Trophoblast cell (in vitro differentiated cells and primary cell): ENCODE results near the gene SPTLC3.

Source experiments
- DNase-seq, 2 donors: peaks; one replicate each; pipeline ENCODE4 v3.0.0-alpha.2; 2016
- H2AFZ ChIP-seq: 2 replicates; pipeline ENCODE4 v1.6.1; 2013; ENCODE audit warnings: low read length, moderate library complexity, mild to moderate bottlenecking; ENCODE audit not compliant: insufficient read depth, poor library complexity
- H2AK5ac ChIP-seq: 2 replicates; pipeline ENCODE4 v1.6.1; 2013; ENCODE audit warnings: mild to moderate bottlenecking, low read length
- H2BK120ac ChIP-seq: 2 replicates; pipeline ENCODE4 v1.6.1; 2013; ENCODE audit warnings: low read length, mild to moderate bottlenecking, moderate library complexity; ENCODE audit not compliant: insufficient read depth, poor library complexity
- H2BK12ac ChIP-seq: 2 replicates; pipeline ENCODE4 v1.6.1; 2013; ENCODE audit warnings: mild to moderate bottlenecking, low read length, moderate library complexity
- H2BK5ac ChIP-seq: 2 replicates; pipeline ENCODE4 v1.6.1; 2013; ENCODE audit warnings: low read length, low read depth, moderate library complexity, mild to moderate bottlenecking; ENCODE audit not compliant: poor library complexity
- H3K14ac ChIP-seq: 2 replicates; pipeline ENCODE4 v1.6.1; 2013; ENCODE audit warnings: mild to moderate bottlenecking, low read length
- H3K18ac ChIP-seq: 2 replicates; pipeline ENCODE4 v1.6.1; 2013; ENCODE audit warnings: mild to moderate bottlenecking, low read length
- H3K23ac ChIP-seq: 2 replicates; pipeline ENCODE4 v1.6.1; 2013; ENCODE audit warnings: low read length
- H3K27ac ChIP-seq: 2 replicates; pipeline ENCODE4 v1.5.1; 2013; ENCODE audit warnings: low read depth, mild to moderate bottlenecking, inconsistent platforms, low read length, moderate library complexity
- H3K27me3 ChIP-seq: 2 replicates; pipeline ENCODE4 v1.6.1; 2013; ENCODE audit warnings: inconsistent platforms, mild to moderate bottlenecking, low read length, moderate library complexity; ENCODE audit not compliant: insufficient read depth
- H3K36me3 ChIP-seq, 2 experiments: 1 replicate in 1 of 2; 2 replicates in 1 of 2; pipeline ENCODE4 v1.6.1; 2013; ENCODE audit warnings: low read length in 2 of 2, mild to moderate bottlenecking in 2 of 2, moderate library complexity in 1 of 2; ENCODE audit not compliant: insufficient read depth in 2 of 2, control insufficient read depth in 1 of 2
- H3K4ac ChIP-seq: 2 replicates; pipeline ENCODE4 v1.6.1; 2013; ENCODE audit warnings: low read depth, mild to moderate bottlenecking, low read length, moderate library complexity
- H3K4me1 ChIP-seq, 2 experiments: 1 replicate in 1 of 2; 2 replicates in 1 of 2; pipeline ENCODE4 v1.6.1; 2013; ENCODE audit warnings: low read length in 2 of 2, mild to moderate bottlenecking in 2 of 2, moderate library complexity in 1 of 2; ENCODE audit not compliant: insufficient read depth in 2 of 2, control insufficient read depth in 1 of 2
- H3K4me2 ChIP-seq: 2 replicates; pipeline ENCODE4 v1.6.1; 2013; ENCODE audit warnings: inconsistent platforms, mild to moderate bottlenecking, low read length, moderate library complexity
- H3K4me3 ChIP-seq: 2 replicates; pipeline ENCODE4 v1.5.1; 2013; ENCODE audit warnings: mild to moderate bottlenecking, low read depth, low read length, inconsistent platforms
- H3K79me1 ChIP-seq: one replicate; pipeline ENCODE4 v1.6.1; 2013; ENCODE audit warnings: low read length
- H3K79me2 ChIP-seq: 2 replicates; pipeline ENCODE4 v1.6.1; 2013; ENCODE audit warnings: low read length, mild to moderate bottlenecking; ENCODE audit not compliant: control insufficient read depth, insufficient read depth, poor library complexity
- H3K9ac ChIP-seq: 2 replicates; pipeline ENCODE4 v1.6.1; 2013; ENCODE audit warnings: mild to moderate bottlenecking, low read length
- H3K9me3 ChIP-seq: 2 replicates; pipeline ENCODE4 v1.6.1; 2013; ENCODE audit warnings: low read depth, mild to moderate bottlenecking, control low read depth, inconsistent platforms, low read length; ENCODE audit not compliant: insufficient read depth
- H4K12ac ChIP-seq: 2 replicates; pipeline ENCODE4 v1.6.1; 2013; ENCODE audit warnings: low read depth, mild to moderate bottlenecking, low read length, moderate library complexity
- H4K8ac ChIP-seq: 2 replicates; pipeline ENCODE4 v1.6.1; 2013; ENCODE audit warnings: low read depth, mild to moderate bottlenecking, low read length, moderate library complexity
- H4K91ac ChIP-seq: one replicate; pipeline ENCODE4 v1.6.1; 2013; ENCODE audit warnings: low read depth, mild to moderate bottlenecking, low read length, moderate library complexity
- WGBS: extraction: QIAGEN DNeasy Blood & Tissue Kit; methylation state at CpG from one replicate; pipeline ENCODE4 v1.1.7; 2013; ENCODE audit warnings: missing lambda C conversion rate; ENCODE audit not compliant: insufficient read length, insufficient coverage; ENCODE audit errors: extremely low coverage; 5-methylcytosine and 5-hydroxymethylcytosine counted together

The SPTLC3 gene

DNA sequence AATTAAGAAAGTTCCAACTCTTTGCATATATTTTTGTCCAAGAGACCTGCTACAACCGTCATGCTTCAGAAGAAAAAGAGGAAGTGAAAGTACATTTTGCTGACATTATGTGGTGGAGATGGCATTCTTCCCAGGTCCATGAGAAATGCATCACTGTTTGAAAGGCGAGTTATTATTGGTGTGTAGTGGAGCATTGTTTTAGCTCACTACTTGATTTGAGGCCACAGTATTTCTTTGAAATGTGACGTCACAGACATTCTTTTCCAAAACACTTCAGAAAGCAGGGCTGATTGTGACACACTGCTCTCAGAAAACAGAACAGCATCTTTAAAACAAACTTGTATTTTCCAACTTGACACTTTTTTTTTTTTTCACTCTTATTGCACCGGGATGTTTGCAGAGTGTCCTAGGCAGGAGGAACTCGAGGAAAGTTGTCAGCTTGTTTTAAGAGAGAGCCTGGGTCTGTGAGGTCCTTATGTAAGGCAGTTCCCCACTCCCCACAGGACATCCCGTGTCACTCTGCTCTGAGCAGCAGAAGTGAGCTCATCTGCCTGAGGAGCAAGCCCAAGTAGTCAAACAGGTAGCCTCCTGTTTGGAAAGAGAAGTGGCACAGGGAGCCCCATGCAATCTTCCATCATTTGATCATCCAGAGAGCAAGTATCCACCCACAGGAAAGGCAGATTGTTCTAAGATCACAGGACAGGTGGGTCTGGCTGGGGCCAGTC, 1.1 kb downstream of the SPTLC3 start:
- DNase-seq, result peak; percentile 36 to 84
- H3K4me3 ChIP-seq, result no peak overlapping the region
- H3K27ac ChIP-seq, result peak overlapping the region; percentile 51
- H3K23ac ChIP-seq, result no peak overlapping the region
- no peaks in the 10 kb centered on the region for H3K27me3 ChIP-seq
- no peak overlapping the region for H2AFZ ChIP-seq
- peaks cover 3% of the 10 kb centered on the region for H3K79me1 ChIP-seq
- no peak overlapping the region for H4K12ac ChIP-seq
- H3K79me2 ChIP-seq, result no peaks in the 10 kb centered on the region
- H3K9ac ChIP-seq, result no peak overlapping the region
- H4K8ac ChIP-seq, result peak overlapping the region; percentile 26
- H3K9me3 ChIP-seq, result no peaks in the 10 kb centered on the region
- H2BK12ac ChIP-seq, result peak overlapping the region; percentile 84
- H2AK5ac ChIP-seq, result no peak overlapping the region
- no peak overlapping the region for H4K91ac ChIP-seq
- H3K36me3 ChIP-seq, result no peaks in the 10 kb centered on the region
- peaks cover 6 to 14% of the 10 kb centered on the region in 2 experiments for H3K4me1 ChIP-seq
- H2BK5ac ChIP-seq, result no peak overlapping the region
- WGBS, result no CpG with 5 or more reads among the region's 6 CpGs
- peak overlapping the region; percentile 68 for H2BK120ac ChIP-seq
- peak overlapping the region; percentile 62 for H3K14ac ChIP-seq
- peak overlapping the region; percentile 54 for H3K4me2 ChIP-seq
- no peak overlapping the region for H3K4ac ChIP-seq
- H3K18ac ChIP-seq, result no peak overlapping the region

DNA sequence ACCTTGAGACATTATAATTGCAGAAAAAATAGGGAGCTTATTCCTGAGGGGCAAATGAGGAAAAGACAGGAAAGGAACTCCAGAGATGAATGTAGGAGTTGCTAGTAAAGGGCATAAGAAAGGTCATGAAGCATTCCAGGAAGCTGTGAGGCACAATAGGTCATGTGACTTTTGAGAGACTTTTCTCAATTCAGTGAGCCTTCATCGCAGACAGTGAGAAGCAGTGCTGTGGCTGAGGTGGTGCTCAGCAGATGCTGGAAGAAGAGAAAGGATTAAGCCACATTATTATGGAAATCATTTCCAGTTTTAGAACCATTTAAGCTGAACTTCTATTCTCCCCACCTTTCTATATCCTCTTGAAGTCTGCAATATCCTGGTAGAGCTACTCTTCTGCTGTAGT, 4.1 kb downstream of the SPTLC3 start:
- Histone ChIP-seq H4K8ac (no peak overlapping the region), H3K4me3 (no peak overlapping the region), H2BK120ac (no peak overlapping the region), H3K4ac (no peak overlapping the region), H3K9me3 (no peaks in the 10 kb centered on the region), H3K18ac (no peak overlapping the region), H4K12ac (no peak overlapping the region), H3K27ac (no peak overlapping the region), H3K14ac (no peak overlapping the region), H3K79me2 (no peaks in the 10 kb centered on the region), H2BK5ac (no peak overlapping the region), H3K4me2 (peak overlapping the region; percentile 29), H3K23ac (no peak overlapping the region), H2AK5ac (no peak overlapping the region), H3K27me3 (no peaks in the 10 kb centered on the region), H3K36me3 (no peaks in the 10 kb centered on the region), H2BK12ac (no peak overlapping the region), H3K4me1 (peaks cover 6 to 14% of the 10 kb centered on the region in 2 experiments), H3K79me1 (peaks cover 3% of the 10 kb centered on the region), H4K91ac (no peak overlapping the region), H2AFZ (no peak overlapping the region), H3K9ac (no peak overlapping the region)
- no peak for DNase-seq
- no CpG with 5 or more reads among the region's 1 CpG for WGBS

DNA sequence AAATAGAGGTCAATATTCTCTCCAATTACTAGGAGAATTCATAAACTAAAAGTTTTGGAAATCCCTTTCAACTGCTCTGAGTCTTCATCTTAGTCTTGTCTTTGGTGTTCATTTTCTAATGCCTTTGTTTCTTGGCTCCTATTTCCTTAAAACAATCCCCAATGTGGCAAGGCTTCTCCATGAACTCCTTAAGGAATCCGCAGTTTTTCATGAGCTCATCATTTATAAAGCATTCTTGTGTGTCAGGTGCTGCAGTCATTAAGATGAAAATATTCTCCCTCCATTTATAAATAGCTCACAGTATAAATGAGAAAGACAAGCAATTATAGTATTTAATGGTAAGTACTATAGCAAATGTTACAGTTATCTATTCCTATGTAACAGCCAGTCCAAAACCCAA, 4.6 kb downstream of the SPTLC3 start:
- Histone ChIP-seq H3K4me1 (peaks cover 6 to 14% of the 10 kb centered on the region in 2 experiments), H3K14ac (no peak overlapping the region), H2BK5ac (no peak overlapping the region), H2BK12ac (no peak overlapping the region), H3K4me3 (no peak overlapping the region), H3K23ac (no peak overlapping the region), H2BK120ac (no peak overlapping the region), H2AK5ac (no peak overlapping the region), H4K91ac (no peak overlapping the region), H4K8ac (no peak overlapping the region), H2AFZ (no peak overlapping the region), H3K9me3 (no peaks in the 10 kb centered on the region), H3K4me2 (no peak overlapping the region), H3K4ac (no peak overlapping the region), H3K79me1 (peaks cover 3% of the 10 kb centered on the region), H3K18ac (no peak overlapping the region), H3K36me3 (no peaks in the 10 kb centered on the region), H3K27ac (no peak overlapping the region), H3K9ac (no peak overlapping the region), H3K79me2 (no peaks in the 10 kb centered on the region), H3K27me3 (no peaks in the 10 kb centered on the region), H4K12ac (no peak overlapping the region)
- no CpG with 5 or more reads among the region's 1 CpG for WGBS
- DNase-seq, result no peak

DNA sequence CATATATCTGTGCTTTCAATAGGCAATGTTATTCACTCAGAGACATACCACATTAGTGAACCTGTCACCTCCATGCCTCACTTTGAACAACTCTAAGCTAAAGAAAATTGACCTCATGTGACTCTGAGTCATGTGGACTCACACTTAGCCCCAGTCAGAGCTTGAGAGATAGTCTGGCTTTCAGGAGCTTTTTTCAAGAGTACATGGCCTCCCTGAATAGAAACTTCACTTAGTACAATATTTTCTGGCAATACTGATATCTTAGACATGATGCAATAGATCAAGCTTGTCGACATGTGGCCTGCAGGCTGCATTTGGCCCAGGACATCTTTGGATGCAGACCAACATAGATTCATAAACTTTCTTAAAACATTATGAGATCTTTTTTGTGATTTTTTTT, 8.5 kb downstream of the SPTLC3 start:
- Histone ChIP-seq H3K79me1 (no peaks in the 10 kb centered on the region), H3K14ac (no peak overlapping the region), H3K4me2 (no peak overlapping the region), H4K12ac (no peak overlapping the region), H3K9ac (no peak overlapping the region), H3K9me3 (peaks cover 2% of the 10 kb centered on the region), H2BK12ac (no peak overlapping the region), H3K79me2 (no peaks in the 10 kb centered on the region), H4K8ac (no peak overlapping the region), H3K4me1 (peaks cover 0 to 7% of the 10 kb centered on the region in 2 experiments), H2AK5ac (no peak overlapping the region), H3K23ac (no peak overlapping the region), H3K4me3 (no peak overlapping the region), H3K36me3 (peaks cover 0 to 2% of the 10 kb centered on the region in 2 experiments), H3K27ac (no peak overlapping the region), H3K4ac (no peak overlapping the region), H2BK5ac (no peak overlapping the region), H4K91ac (no peak overlapping the region), H3K27me3 (no peaks in the 10 kb centered on the region), H3K18ac (no peak overlapping the region), H2AFZ (peak overlapping the region; percentile 23), H2BK120ac (no peak overlapping the region)
- WGBS, result no CpG with 5 or more reads among the region's 1 CpG
- peak in 1 of 2 donors; percentile 35 for DNase-seq
